ENCODE measurements around the gene SH2D4B. TPM values are rescaled to one million over a fixed set of nuclear protein-coding genes. Genes with fewer than 3 reads are reported as not detected.

The SH2D4B gene
- total and polyA plus RNA-seq, 10 of the 15 experiments (the other 5 are each of a cell fraction or from before 2014, with no cell fraction given), result 0.04 to 0.21 (median 0.13) TPM; not detected in 5

- TF ChIP-seq, protein P1, sequence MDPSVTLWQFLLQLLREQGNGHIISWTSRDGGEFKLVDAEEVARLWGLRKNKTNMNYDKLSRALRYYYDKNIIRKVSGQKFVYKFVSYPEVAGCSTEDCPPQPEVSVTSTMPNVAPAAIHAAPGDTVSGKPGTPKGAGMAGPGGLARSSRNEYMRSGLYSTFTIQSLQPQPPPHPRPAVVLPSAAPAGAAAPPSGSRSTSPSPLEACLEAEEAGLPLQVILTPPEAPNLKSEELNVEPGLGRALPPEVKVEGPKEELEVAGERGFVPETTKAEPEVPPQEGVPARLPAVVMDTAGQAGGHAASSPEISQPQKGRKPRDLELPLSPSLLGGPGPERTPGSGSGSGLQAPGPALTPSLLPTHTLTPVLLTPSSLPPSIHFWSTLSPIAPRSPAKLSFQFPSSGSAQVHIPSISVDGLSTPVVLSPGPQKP (IDR thresholded peaks at IDR 0.05; ENCODE audit: low read depth, low read length), result no peak
- no peak for TF ChIP-seq MTA2 (IDR thresholded peaks at IDR 0.05; ENCODE audit: low read depth)
- TF ChIP-seq POLR2A (IDR thresholded peaks at IDR 0.05; ENCODE audit: low read depth, low read length), result no peak
- TF ChIP-seq SMC3 (IDR thresholded peaks at IDR 0.05; ENCODE audit: borderline replicate concordance, low read length), result no peak
- TF ChIP-seq NR2C1 (IDR thresholded peaks at IDR 0.05), result no peak
- TF ChIP-seq, protein P2, sequence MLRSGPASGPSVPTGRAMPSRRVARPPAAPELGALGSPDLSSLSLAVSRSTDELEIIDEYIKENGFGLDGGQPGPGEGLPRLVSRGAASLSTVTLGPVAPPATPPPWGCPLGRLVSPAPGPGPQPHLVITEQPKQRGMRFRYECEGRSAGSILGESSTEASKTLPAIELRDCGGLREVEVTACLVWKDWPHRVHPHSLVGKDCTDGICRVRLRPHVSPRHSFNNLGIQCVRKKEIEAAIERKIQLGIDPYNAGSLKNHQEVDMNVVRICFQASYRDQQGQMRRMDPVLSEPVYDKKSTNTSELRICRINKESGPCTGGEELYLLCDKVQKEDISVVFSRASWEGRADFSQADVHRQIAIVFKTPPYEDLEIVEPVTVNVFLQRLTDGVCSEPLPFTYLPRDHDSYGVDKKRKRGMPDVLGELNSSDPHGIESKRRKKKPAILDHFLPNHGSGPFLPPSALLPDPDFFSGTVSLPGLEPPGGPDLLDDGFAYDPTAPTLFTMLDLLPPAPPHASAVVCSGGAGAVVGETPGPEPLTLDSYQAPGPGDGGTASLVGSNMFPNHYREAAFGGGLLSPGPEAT (IDR thresholded peaks at IDR 0.05; ENCODE audit: low read depth), result no peak
- TF ChIP-seq PBX3 (IDR thresholded peaks at IDR 0.05; ENCODE audit: insufficient replicate concordance, low read depth, low read length), result no peak
- TF ChIP-seq, protein P3, sequence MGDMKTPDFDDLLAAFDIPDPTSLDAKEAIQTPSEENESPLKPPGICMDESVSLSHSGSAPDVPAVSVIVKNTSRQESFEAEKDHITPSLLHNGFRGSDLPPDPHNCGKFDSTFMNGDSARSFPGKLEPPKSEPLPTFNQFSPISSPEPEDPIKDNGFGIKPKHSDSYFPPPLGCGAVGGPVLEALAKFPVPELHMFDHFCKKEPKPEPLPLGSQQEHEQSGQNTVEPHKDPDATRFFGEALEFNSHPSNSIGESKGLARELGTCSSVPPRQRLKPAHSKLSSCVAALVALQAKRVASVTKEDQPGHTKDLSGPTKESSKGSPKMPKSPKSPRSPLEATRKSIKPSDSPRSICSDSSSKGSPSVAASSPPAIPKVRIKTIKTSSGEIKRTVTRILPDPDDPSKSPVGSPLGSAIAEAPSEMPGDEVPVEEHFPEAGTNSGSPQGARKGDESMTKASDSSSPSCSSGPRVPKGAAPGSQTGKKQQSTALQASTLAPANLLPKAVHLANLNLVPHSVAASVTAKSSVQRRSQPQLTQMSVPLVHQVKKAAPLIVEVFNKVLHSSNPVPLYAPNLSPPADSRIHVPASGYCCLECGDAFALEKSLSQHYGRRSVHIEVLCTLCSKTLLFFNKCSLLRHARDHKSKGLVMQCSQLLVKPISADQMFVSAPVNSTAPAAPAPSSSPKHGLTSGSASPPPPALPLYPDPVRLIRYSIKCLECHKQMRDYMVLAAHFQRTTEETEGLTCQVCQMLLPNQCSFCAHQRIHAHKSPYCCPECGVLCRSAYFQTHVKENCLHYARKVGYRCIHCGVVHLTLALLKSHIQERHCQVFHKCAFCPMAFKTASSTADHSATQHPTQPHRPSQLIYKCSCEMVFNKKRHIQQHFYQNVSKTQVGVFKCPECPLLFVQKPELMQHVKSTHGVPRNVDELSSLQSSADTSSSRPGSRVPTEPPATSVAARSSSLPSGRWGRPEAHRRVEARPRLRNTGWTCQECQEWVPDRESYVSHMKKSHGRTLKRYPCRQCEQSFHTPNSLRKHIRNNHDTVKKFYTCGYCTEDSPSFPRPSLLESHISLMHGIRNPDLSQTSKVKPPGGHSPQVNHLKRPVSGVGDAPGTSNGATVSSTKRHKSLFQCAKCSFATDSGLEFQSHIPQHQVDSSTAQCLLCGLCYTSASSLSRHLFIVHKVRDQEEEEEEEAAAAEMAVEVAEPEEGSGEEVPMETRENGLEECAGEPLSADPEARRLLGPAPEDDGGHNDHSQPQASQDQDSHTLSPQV (IDR thresholded peaks at IDR 0.05), result no peak
Observed at GRCh38 chr10:80506189-80506575, 31.5 kb upstream of the SH2D4B start (continued).
